HEK293 (cell line): ENCODE measurements around the gene TYSND1.

Experiments
- CTCF ChIA-PET: fragments of 350-600 bp; formaldehyde crosslinking; extraction: SDS; loops from one replicate; lab custom pipeline; 2021; ENCODE audit warnings: antibody characterized with exemption; lab: Yijun Ruan, JAX
- POLR2A ChIA-PET: fragments of 300-600 bp; formaldehyde crosslinking; extraction: SDS; loops from one replicate; lab custom pipeline; 2020; ENCODE audit warnings: antibody characterized with exemption, inconsistent platforms; lab: Yijun Ruan, JAX
- H3K27ac ChIP-seq: fragments of 200-500 bp; sonication (Bioruptor generic); 2 replicates; pipeline ENCODE4 v1.5.1; 2014; ENCODE audit warnings: low read depth, low read length, control low read depth, inconsistent platforms; ENCODE audit errors: extremely low read depth
- H3K36me3 ChIP-seq, 2 experiments: fragments of 200-500 bp in 1 of 2; sonication (Bioruptor generic) in 1 of 2; 1 replicate in 1 of 2; 2 replicates in 1 of 2; pipeline ENCODE4 v1.5.1; 2014 to 2017; ENCODE audit warnings: inconsistent platforms in 2 of 2, low read length in 2 of 2; ENCODE audit not compliant: control insufficient read depth in 2 of 2, insufficient read depth in 1 of 2
- H3K4me1 ChIP-seq: fragments of 200-500 bp; sonication (Bioruptor generic); 2 replicates; pipeline ENCODE4 v1.5.1; 2014; ENCODE audit warnings: mild to moderate bottlenecking, low read length, inconsistent platforms; ENCODE audit not compliant: control insufficient read depth, insufficient read depth
- H3K4me3 ChIP-seq: 2 replicates; pipeline ENCODE4 v1.5.1; 2011; ENCODE audit warnings: low read depth, mild to moderate bottlenecking, control low read depth, low read length, moderate library complexity
- H3K9me3 ChIP-seq: fragments of 200-500 bp; sonication (Bioruptor generic); 2 replicates; pipeline ENCODE4 v1.5.1; 2014; ENCODE audit warnings: low read depth, low read length, inconsistent platforms; ENCODE audit not compliant: control insufficient read depth, insufficient read depth
- EGR2 ChIP-seq: fragments of 450-650 bp; formaldehyde crosslinking; IDR thresholded peaks from 2 replicates; pipeline ENCODE4 v1.5.1; 2016; ENCODE audit warnings: low read depth, missing biosample characterization, missing genetic modification characterization
- HOXC10 ChIP-seq: sonication (generic); formaldehyde crosslinking; IDR thresholded peaks from 2 replicates; pipeline ENCODE4 v1.8.1; 2023; ENCODE audit warnings: mild to moderate bottlenecking, missing genetic modification reagents
- YY2 ChIP-seq: fragments of 450-650 bp; formaldehyde crosslinking; IDR thresholded peaks from 2 replicates; pipeline ENCODE4 v1.5.1; 2016; ENCODE audit warnings: missing biosample characterization, missing genetic modification characterization
- ZBTB20 ChIP-seq: fragments of 450-650 bp; formaldehyde crosslinking; IDR thresholded peaks from 2 replicates; pipeline ENCODE4 v1.5.1; 2016; ENCODE audit warnings: missing biosample characterization, missing genetic modification characterization
- ZBTB48 ChIP-seq: fragments of 450-650 bp; formaldehyde crosslinking; IDR thresholded peaks from 2 replicates; pipeline ENCODE4 v1.5.1; 2016; ENCODE audit warnings: missing biosample characterization, missing genetic modification characterization
- ZNF140 ChIP-seq: fragments of 450-650 bp; formaldehyde crosslinking; IDR thresholded peaks from 2 replicates; pipeline ENCODE4 v1.5.1; 2016; ENCODE audit warnings: missing biosample characterization, missing genetic modification characterization
- ZNF324 ChIP-seq: fragments of 450-650 bp; formaldehyde crosslinking; IDR thresholded peaks from 2 replicates; pipeline ENCODE4 v1.5.1; 2016; ENCODE audit warnings: missing biosample characterization, missing genetic modification characterization
- ZNF366 ChIP-seq: fragments of 450-650 bp; formaldehyde crosslinking; conservative IDR thresholded peaks from 2 replicates; pipeline ENCODE4 v1.5.1; 2016; ENCODE audit warnings: missing biosample characterization, missing genetic modification characterization
- ZNF514 ChIP-seq: fragments of 450-650 bp; formaldehyde crosslinking; IDR thresholded peaks from 2 replicates; pipeline ENCODE4 v1.5.1; 2016; ENCODE audit warnings: missing biosample characterization, missing genetic modification characterization
- ZNF596 ChIP-seq: fragments of 450-650 bp; IDR thresholded peaks from 2 replicates; pipeline ENCODE4 v1.5.0; 2018; ENCODE audit warnings: missing biosample characterization, mild to moderate bottlenecking, missing genetic modification characterization, moderate library complexity
- ZNF621 ChIP-seq: fragments of 450-650 bp; formaldehyde crosslinking; IDR thresholded peaks from 2 replicates; pipeline ENCODE4 v1.5.1; 2017; ENCODE audit warnings: missing biosample characterization, missing genetic modification characterization
- ZNF76 ChIP-seq: fragments of 450-650 bp; formaldehyde crosslinking; IDR thresholded peaks from 2 replicates; pipeline ENCODE4; 2016; ENCODE audit warnings: low read depth, missing biosample characterization, missing genetic modification characterization, borderline replicate concordance
- ZNF768 ChIP-seq: fragments of 450-650 bp; formaldehyde crosslinking; IDR thresholded peaks from 2 replicates; pipeline ENCODE4 v1.5.1; 2018; ENCODE audit warnings: missing biosample characterization, mild to moderate bottlenecking, missing genetic modification characterization
- ZNF785 ChIP-seq: fragments of 450-650 bp; formaldehyde crosslinking; IDR thresholded peaks from 2 replicates; pipeline ENCODE4 v1.5.1; 2016; ENCODE audit warnings: missing biosample characterization, missing genetic modification characterization
- ZSCAN16 ChIP-seq: fragments of 450-650 bp; formaldehyde crosslinking; IDR thresholded peaks from 2 replicates; pipeline ENCODE4 v1.5.1; 2016; ENCODE audit warnings: missing biosample characterization, missing genetic modification characterization
- TF ChIP-seq, protein P1 (sequence below): fragments of 450-650 bp; formaldehyde crosslinking; IDR thresholded peaks from 2 replicates; pipeline ENCODE4 v1.5.1; 2016; ENCODE audit warnings: missing biosample characterization, missing genetic modification characterization
- TF ChIP-seq, protein P2 (sequence below): fragments of 450-650 bp; formaldehyde crosslinking; IDR thresholded peaks from 2 replicates; pipeline ENCODE4 v1.5.1; 2016; ENCODE audit warnings: missing biosample characterization, missing genetic modification characterization
- TF ChIP-seq, protein P3 (sequence below): fragments of 450-650 bp; formaldehyde crosslinking; IDR thresholded peaks from 2 replicates; pipeline ENCODE4 v1.5.1; 2016; ENCODE audit warnings: missing biosample characterization, missing genetic modification characterization, borderline replicate concordance
- TF ChIP-seq, protein P4 (sequence below): fragments of 450-650 bp; formaldehyde crosslinking; IDR thresholded peaks from 2 replicates; pipeline ENCODE4 v1.5.1; 2016; ENCODE audit warnings: missing biosample characterization, missing genetic modification characterization
- TF ChIP-seq, protein P5 (sequence below): fragments of 450-650 bp; formaldehyde crosslinking; IDR thresholded peaks from 2 replicates; pipeline ENCODE4 v1.5.1; 2016; ENCODE audit warnings: missing biosample characterization, missing genetic modification characterization
- TF ChIP-seq, protein P6 (sequence below): fragments of 450-650 bp; formaldehyde crosslinking; IDR thresholded peaks from 2 replicates; pipeline ENCODE4 v1.5.1; 2016; ENCODE audit warnings: missing biosample characterization, missing genetic modification characterization, low read depth

TYSND1 gene, protein sequence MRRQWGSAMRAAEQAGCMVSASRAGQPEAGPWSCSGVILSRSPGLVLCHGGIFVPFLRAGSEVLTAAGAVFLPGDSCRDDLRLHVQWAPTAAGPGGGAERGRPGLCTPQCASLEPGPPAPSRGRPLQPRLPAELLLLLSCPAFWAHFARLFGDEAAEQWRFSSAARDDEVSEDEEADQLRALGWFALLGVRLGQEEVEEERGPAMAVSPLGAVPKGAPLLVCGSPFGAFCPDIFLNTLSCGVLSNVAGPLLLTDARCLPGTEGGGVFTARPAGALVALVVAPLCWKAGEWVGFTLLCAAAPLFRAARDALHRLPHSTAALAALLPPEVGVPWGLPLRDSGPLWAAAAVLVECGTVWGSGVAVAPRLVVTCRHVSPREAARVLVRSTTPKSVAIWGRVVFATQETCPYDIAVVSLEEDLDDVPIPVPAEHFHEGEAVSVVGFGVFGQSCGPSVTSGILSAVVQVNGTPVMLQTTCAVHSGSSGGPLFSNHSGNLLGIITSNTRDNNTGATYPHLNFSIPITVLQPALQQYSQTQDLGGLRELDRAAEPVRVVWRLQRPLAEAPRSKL

DNA sequence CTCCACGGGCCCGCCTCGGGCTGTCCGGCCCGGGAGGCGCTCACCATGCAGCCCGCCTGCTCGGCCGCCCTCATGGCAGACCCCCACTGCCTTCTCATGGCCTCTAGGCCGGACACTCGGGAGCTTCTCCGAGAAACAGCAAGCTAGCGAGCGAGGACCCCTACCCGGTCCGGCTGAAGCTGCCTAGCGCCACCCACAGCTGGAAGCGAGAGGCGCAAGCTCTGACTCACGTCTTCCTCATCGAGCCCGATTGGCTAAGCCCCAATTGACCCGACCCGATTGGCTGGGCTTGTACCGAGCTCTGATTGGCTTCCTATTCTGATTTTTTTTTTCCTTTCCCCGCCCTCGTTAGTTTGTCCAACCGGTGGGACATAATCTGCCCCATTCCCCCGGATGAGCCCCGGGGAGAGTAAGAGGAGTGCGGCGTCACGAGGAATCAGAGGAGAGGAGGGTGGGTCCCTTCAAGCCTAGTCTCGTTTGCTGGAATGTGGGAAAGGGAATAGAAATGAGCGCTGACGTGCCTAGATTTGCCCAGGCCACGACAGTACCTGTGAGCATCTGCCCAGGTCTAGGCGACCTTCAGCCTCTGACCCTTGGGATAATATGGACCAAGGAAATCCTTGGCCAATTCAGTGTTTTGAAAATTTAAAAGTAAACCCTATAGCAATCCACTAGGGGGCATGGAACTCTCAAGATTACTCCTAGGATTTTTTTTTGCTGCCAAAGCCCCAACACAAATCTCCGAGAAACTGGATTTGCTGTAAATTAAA, at the start of gene TYSND1:
Gene TYSND1, minus strand, starts transcription at position 212 of the 770 bp plus-strand sequence. Its CDS starts 114 bp downstream, at position 98.
- peaks cover 9 to 45% of the 10 kb centered on the region in 2 experiments for H3K36me3 ChIP-seq
- peak within 1 kb of the TSS; percentile 84 for H3K27ac ChIP-seq
- H3K9me3 ChIP-seq, result no peaks in the 10 kb centered on the region
- ChIA-PET CTCF (interaction anchor here (0.5 to 3.8 kb wide), 54 partner anchors 9 to 1950 kb away, joined by 3 to 63 read pairs (median 4); partner anchors contain the start of gene AIFM2), POLR2A (interaction anchor here (0.6 to 3.6 kb wide), 49 partner anchors 8 to 1071 kb away, joined by 3 to 81 read pairs (median 4); partner anchors contain the start of genes AIFM2, EIF4EBP2, PPA1 and SAR1A)
- H3K4me1 ChIP-seq, result peaks cover 6% of the 10 kb centered on the region; the same call in 1 of the 2 replicates
- peak within 1 kb of the TSS; percentile 64 for H3K4me3 ChIP-seq
- TF ChIP-seq HOXC10 (CRISPR knock-in tag), result no peak
- TF ChIP-seq ZNF768 (tag by site-specific recombination), result no peak
- TF ChIP-seq, protein P1, sequence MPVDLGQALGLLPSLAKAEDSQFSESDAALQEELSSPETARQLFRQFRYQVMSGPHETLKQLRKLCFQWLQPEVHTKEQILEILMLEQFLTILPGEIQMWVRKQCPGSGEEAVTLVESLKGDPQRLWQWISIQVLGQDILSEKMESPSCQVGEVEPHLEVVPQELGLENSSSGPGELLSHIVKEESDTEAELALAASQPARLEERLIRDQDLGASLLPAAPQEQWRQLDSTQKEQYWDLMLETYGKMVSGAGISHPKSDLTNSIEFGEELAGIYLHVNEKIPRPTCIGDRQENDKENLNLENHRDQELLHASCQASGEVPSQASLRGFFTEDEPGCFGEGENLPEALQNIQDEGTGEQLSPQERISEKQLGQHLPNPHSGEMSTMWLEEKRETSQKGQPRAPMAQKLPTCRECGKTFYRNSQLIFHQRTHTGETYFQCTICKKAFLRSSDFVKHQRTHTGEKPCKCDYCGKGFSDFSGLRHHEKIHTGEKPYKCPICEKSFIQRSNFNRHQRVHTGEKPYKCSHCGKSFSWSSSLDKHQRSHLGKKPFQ (tag by site-specific recombination), result no peak
- TF ChIP-seq, protein P2, sequence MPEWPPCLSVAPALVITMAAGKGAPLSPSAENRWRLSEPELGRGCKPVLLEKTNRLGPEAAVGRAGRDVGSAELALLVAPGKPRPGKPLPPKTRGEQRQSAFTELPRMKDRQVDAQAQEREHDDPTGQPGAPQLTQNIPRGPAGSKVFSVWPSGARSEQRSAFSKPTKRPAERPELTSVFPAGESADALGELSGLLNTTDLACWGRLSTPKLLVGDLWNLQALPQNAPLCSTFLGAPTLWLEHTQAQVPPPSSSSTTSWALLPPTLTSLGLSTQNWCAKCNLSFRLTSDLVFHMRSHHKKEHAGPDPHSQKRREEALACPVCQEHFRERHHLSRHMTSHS (tag by site-specific recombination), result no peak
- TF ChIP-seq, protein P3, sequence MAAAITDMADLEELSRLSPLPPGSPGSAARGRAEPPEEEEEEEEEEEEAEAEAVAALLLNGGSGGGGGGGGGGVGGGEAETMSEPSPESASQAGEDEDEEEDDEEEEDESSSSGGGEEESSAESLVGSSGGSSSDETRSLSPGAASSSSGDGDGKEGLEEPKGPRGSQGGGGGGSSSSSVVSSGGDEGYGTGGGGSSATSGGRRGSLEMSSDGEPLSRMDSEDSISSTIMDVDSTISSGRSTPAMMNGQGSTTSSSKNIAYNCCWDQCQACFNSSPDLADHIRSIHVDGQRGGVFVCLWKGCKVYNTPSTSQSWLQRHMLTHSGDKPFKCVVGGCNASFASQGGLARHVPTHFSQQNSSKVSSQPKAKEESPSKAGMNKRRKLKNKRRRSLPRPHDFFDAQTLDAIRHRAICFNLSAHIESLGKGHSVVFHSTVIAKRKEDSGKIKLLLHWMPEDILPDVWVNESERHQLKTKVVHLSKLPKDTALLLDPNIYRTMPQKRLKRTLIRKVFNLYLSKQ (tag by site-specific recombination), result no peak
- TF ChIP-seq ZSCAN16 (tag by site-specific recombination), result no peak
- no peak; the same call in 1 of the 2 replicates for TF ChIP-seq ZNF324 (tag by site-specific recombination)
- no peak for TF ChIP-seq YY2 (tag by site-specific recombination)
- no peak for TF ChIP-seq ZNF596 (tag by site-specific recombination)
- TF ChIP-seq ZNF76 (tag by site-specific recombination), result no peak
- no peak for TF ChIP-seq ZNF514 (tag by site-specific recombination)
- TF ChIP-seq ZNF621 (tag by site-specific recombination), result no peak
- TF ChIP-seq EGR2, result no peak
- peak; percentile 57 for TF ChIP-seq ZBTB20 (tag by site-specific recombination)
- TF ChIP-seq, protein P4, sequence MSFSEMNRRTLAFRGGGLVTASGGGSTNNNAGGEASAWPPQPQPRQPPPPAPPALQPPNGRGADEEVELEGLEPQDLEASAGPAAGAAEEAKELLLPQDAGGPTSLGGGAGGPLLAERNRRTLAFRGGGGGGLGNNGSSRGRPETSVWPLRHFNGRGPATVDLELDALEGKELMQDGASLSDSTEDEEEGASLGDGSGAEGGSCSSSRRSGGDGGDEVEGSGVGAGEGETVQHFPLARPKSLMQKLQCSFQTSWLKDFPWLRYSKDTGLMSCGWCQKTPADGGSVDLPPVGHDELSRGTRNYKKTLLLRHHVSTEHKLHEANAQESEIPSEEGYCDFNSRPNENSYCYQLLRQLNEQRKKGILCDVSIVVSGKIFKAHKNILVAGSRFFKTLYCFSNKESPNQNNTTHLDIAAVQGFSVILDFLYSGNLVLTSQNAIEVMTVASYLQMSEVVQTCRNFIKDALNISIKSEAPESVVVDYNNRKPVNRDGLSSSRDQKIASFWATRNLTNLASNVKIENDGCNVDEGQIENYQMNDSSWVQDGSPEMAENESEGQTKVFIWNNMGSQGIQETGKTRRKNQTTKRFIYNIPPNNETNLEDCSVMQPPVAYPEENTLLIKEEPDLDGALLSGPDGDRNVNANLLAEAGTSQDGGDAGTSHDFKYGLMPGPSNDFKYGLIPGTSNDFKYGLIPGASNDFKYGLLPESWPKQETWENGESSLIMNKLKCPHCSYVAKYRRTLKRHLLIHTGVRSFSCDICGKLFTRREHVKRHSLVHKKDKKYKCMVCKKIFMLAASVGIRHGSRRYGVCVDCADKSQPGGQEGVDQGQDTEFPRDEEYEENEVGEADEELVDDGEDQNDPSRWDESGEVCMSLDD (tag by site-specific recombination), result 0 out of 2 replicates have a peak, but pooled peaks have one; percentile 30
- TF ChIP-seq ZNF366 (tag by site-specific recombination), result peak; percentile 65
- peak; percentile 39; the same call in 1 of the 2 replicates for TF ChIP-seq ZBTB48 (tag by site-specific recombination)
- TF ChIP-seq, protein P5, sequence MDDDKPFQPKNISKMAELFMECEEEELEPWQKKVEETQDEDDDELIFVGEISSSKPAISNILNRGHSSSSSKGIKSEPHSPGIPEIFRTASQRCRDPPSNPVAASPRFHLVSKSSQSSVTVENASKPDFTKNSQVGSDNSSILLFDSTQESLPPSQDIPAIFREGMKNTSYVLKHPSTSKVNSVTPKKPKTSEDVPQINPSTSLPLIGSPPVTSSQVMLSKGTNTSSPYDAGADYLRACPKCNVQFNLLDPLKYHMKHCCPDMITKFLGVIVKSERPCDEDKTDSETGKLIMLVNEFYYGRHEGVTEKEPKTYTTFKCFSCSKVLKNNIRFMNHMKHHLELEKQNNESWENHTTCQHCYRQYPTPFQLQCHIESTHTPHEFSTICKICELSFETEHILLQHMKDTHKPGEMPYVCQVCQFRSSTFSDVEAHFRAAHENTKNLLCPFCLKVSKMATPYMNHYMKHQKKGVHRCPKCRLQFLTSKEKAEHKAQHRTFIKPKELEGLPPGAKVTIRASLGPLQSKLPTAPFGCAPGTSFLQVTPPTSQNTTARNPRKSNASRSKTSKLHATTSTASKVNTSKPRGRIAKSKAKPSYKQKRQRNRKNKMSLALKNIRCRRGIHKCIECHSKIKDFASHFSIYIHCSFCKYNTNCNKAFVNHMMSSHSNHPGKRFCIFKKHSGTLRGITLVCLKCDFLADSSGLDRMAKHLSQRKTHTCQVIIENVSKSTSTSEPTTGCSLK, result no peak
- TF ChIP-seq, protein P6, sequence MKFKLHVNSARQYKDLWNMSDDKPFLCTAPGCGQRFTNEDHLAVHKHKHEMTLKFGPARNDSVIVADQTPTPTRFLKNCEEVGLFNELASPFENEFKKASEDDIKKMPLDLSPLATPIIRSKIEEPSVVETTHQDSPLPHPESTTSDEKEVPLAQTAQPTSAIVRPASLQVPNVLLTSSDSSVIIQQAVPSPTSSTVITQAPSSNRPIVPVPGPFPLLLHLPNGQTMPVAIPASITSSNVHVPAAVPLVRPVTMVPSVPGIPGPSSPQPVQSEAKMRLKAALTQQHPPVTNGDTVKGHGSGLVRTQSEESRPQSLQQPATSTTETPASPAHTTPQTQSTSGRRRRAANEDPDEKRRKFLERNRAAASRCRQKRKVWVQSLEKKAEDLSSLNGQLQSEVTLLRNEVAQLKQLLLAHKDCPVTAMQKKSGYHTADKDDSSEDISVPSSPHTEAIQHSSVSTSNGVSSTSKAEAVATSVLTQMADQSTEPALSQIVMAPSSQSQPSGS (tag by site-specific recombination), result no peak
- no peak for TF ChIP-seq ZNF140 (tag by site-specific recombination)
- no peak for TF ChIP-seq ZNF785 (tag by site-specific recombination)
